GM12873 (cell line): Measurements from ENCODE around the gene ZNF385C.
A peak's percentile ranks its signal among the peaks of the same experiment; 100 is the strongest.

ENCODE experiments used
- CTCF ChIP-seq: IDR thresholded peaks from 2 replicates; pipeline ENCODE4 v1.5.1; 2012; ENCODE audit warnings: low read depth, mild to moderate bottlenecking, moderate library complexity, low read length, control low read depth; ENCODE audit not compliant: insufficient read depth; ENCODE audit errors: missing control alignments

Gene ZNF385C

GRCh38 chr17:42135664-42136653 is 37.7 kb upstream of the ZNF385C start:
- no peak for TF ChIP-seq CTCF

GRCh38 chr17:42135151-42135550 is 36.9 kb upstream of the ZNF385C start:
- no peak for TF ChIP-seq CTCF

DNA sequence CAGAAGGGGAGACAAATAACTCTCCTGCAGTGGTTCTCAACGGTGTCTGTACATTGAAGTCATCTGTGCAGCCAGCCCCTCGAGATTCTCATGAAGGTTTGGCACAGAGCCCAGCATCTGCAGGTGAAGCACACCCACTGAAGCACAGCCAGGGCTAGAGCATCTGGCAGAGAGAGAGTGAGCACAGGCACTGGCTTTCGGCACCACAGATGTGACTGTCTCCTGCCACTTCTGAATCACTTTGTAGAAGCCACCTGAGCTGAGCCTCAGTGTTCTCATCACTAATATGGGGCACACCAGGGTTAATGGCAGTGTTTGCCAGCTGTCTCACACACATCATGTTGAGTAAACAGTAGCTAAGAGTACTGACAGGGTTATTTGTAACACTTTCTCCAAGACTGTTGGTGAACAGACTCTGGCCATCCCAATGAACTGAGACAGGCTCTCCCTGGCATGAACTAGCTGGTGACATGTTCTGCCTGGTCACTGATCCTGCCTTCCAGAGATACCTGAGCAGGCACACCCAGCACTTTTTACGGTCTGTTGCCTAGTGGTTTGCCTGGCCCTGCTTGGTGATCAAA is 35.3 kb upstream of the ZNF385C start:
- TF ChIP-seq CTCF = no peak

GRCh38 chr17:42132941-42133340 is 34.7 kb upstream of the ZNF385C start:
- TF ChIP-seq CTCF = no peak

- TF ChIP-seq CTCF = no peak
These were observed 33.7 kb upstream of the ZNF385C start for GRCh38 chr17:42131981-42132432.

DNA sequence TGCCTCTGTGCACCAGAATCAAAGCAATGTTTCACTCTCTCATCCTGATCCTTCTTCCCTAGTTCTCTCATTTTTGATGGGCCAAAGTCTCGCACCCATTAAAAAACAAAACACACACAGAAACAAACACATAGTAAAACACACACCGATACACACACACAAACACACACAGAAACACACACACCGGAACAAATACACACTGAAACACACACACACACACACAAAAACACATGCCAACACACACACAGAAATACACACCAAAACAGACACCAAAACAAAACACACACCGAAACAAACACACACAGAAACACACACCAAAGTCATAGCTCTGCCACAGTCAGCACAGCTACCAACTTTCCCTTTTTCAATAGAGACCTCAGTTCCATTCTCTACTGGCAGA is 33.0 kb upstream of the ZNF385C start:
- no peak for TF ChIP-seq CTCF

- peak; percentile 28 for TF ChIP-seq CTCF
These were observed 32.1 kb upstream of the ZNF385C start for GRCh38 chr17:42130310-42130936.
